Calu3 (cell line): Measurements from ENCODE around the gene OPCML. TPM values are rescaled to one million over a fixed set of nuclear protein-coding genes. Genes with fewer than 3 reads are reported as not detected.

Experiments used
- BruUV-seq: library from RNA; stranded (reverse); fragments of 400-500 nt; replicated peaks from 2 replicates; lab custom pipeline; 2021; lab: Mats Ljungman, UMichigan
- CTCF ChIA-PET: fragments of 300-600 bp; sonication (Branson Sonifier 250); formaldehyde crosslinking; loops from one replicate; lab custom pipeline; 2022; ENCODE audit warnings: antibody characterized with exemption; lab: Charles Lee
- DNase-seq: peaks from one replicate; pipeline ENCODE4 v3.0.0; 2022
- H3K27ac Mint-ChIP-seq: one replicate; pipeline ENCODE4 v1.8.0; 2022; ENCODE audit warnings: mixed read lengths; ENCODE audit not compliant: unreplicated experiment
- H3K27me3 Mint-ChIP-seq: one replicate; pipeline ENCODE4 v1.8.0; 2022; ENCODE audit warnings: mixed read lengths; ENCODE audit not compliant: unreplicated experiment
- H3K36me3 Mint-ChIP-seq: one replicate; pipeline ENCODE4 v1.8.0; 2022; ENCODE audit warnings: mild to moderate bottlenecking, moderate library complexity, mixed read lengths; ENCODE audit not compliant: insufficient read depth, unreplicated experiment
- H3K4me1 Mint-ChIP-seq: one replicate; pipeline ENCODE4 v1.8.0; 2022; ENCODE audit warnings: mild to moderate bottlenecking, low read depth, mixed read lengths; ENCODE audit not compliant: unreplicated experiment
- H3K4me3 Mint-ChIP-seq: one replicate; pipeline ENCODE4 v1.8.0; 2022; ENCODE audit warnings: mild to moderate bottlenecking, low read depth, moderate library complexity, mixed read lengths; ENCODE audit not compliant: unreplicated experiment
- H3K9me3 Mint-ChIP-seq: one replicate; pipeline ENCODE4 v1.8.0; 2022; ENCODE audit warnings: low read depth, mixed read lengths; ENCODE audit not compliant: unreplicated experiment
- CTCF ChIP-seq: fragments of 200-600 bp; IDR thresholded peaks from one replicate; pipeline ENCODE4 v1.8.0; 2022; ENCODE audit warnings: antibody characterized with exemption; ENCODE audit not compliant: unreplicated experiment
- intact Hi-C: fragments of 100-400 bp; cut with micrococcal nuclease; formaldehyde crosslinking; loops from one replicate; pipeline ENCODE4 v1.10.0; 2022; ENCODE audit not compliant: unreplicated experiment
- total RNA-seq: library from RNA; stranded (reverse); gene quantifications from 2 replicates; pipeline ENCODE4 v1.2.3, GENCODE V29; 2022

The OPCML gene
- total RNA-seq, 1 experiment from 2014 or later: not detected

- Mint-ChIP-seq H3K27me3 (no peaks in the 10 kb centered on the region), H3K9me3 (peaks cover 12% of the 10 kb centered on the region), H3K4me1 (no peaks in the 10 kb centered on the region), H3K27ac (no peak overlapping the region), H3K4me3 (no peak overlapping the region), H3K36me3 (no peaks in the 10 kb centered on the region)
- intact Hi-C loops: no loop called here
- CTCF ChIA-PET: no interaction called here
- TF ChIP-seq CTCF: no peak
- no peak for DNase-seq
- no TSS peak for BruUV-seq
Measured at GRCh38 chr11:132840660-132841059, 691.6 kb downstream of the OPCML start.

- no peaks in the 10 kb centered on the region for H3K4me1 Mint-ChIP-seq
- H3K9me3 Mint-ChIP-seq: peaks cover 12% of the 10 kb centered on the region
- no peak overlapping the region for H3K4me3 Mint-ChIP-seq
- no peak for DNase-seq
- no peak overlapping the region for H3K27ac Mint-ChIP-seq
- CTCF ChIA-PET: no interaction called here
- BruUV-seq: no TSS peak
- H3K36me3 Mint-ChIP-seq: no peaks in the 10 kb centered on the region
- no peaks in the 10 kb centered on the region for H3K27me3 Mint-ChIP-seq
- intact Hi-C loops: no loop called here
- no peak for TF ChIP-seq CTCF
Measured at GRCh38 chr11:132840191-132840590, 692.1 kb downstream of the OPCML start.

- Mint-ChIP-seq H3K9me3 (peaks cover 14% of the 10 kb centered on the region), H3K4me1 (no peaks in the 10 kb centered on the region), H3K27ac (no peak overlapping the region), H3K27me3 (no peaks in the 10 kb centered on the region), H3K4me3 (no peak overlapping the region), H3K36me3 (no peaks in the 10 kb centered on the region)
- CTCF ChIA-PET: no interaction called here
- no peak for DNase-seq
- no peak for TF ChIP-seq CTCF
- BruUV-seq: no TSS peak
- intact Hi-C loops: no loop called here
Measured at GRCh38 chr11:132839236-132839945, 692.9 kb downstream of the OPCML start.

- Mint-ChIP-seq H3K36me3 (no peaks in the 10 kb centered on the region), H3K27me3 (no peaks in the 10 kb centered on the region), H3K27ac (no peak overlapping the region), H3K9me3 (peaks cover 12% of the 10 kb centered on the region), H3K4me3 (no peak overlapping the region), H3K4me1 (no peaks in the 10 kb centered on the region)
- DNase-seq: no peak
- intact Hi-C loops: no loop called here
- no peak for TF ChIP-seq CTCF
- CTCF ChIA-PET: no interaction called here
- BruUV-seq: no TSS peak
Measured at GRCh38 chr11:132838627-132839026, 693.7 kb downstream of the OPCML start.
